ENCODE results near the gene KLRC1. TPM values are rescaled to one million over a fixed set of nuclear protein-coding genes. Genes with fewer than 3 reads are reported as not detected.

The KLRC1 gene
- total and polyA plus RNA-seq, 10 of the 15 experiments (the other 5 are each of a cell fraction or from before 2014, with no cell fraction given) = 0.04 to 0.60 (median 0.23) TPM; not detected in 1

DNA sequence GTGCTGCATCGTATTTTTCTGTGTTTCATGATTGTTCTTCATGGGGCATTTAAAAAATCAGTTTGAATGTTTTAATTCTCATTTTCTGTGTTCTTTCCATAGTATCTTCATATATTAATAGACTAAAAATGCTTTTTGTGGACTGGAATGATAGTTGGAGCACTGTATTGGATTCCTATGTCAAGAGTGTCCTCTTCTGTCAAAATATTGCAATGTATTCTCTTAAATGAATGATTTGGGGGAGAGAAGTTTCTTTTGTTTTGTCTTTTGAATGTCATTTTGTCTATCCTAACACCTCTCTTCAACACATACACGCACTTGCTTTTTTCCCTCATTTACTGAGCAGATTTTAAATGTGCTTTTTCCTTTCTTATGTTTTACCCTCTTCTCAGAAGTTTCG is 47.9 kb upstream of the KLRC1 start (continued):
- TF ChIP-seq, protein P1, sequence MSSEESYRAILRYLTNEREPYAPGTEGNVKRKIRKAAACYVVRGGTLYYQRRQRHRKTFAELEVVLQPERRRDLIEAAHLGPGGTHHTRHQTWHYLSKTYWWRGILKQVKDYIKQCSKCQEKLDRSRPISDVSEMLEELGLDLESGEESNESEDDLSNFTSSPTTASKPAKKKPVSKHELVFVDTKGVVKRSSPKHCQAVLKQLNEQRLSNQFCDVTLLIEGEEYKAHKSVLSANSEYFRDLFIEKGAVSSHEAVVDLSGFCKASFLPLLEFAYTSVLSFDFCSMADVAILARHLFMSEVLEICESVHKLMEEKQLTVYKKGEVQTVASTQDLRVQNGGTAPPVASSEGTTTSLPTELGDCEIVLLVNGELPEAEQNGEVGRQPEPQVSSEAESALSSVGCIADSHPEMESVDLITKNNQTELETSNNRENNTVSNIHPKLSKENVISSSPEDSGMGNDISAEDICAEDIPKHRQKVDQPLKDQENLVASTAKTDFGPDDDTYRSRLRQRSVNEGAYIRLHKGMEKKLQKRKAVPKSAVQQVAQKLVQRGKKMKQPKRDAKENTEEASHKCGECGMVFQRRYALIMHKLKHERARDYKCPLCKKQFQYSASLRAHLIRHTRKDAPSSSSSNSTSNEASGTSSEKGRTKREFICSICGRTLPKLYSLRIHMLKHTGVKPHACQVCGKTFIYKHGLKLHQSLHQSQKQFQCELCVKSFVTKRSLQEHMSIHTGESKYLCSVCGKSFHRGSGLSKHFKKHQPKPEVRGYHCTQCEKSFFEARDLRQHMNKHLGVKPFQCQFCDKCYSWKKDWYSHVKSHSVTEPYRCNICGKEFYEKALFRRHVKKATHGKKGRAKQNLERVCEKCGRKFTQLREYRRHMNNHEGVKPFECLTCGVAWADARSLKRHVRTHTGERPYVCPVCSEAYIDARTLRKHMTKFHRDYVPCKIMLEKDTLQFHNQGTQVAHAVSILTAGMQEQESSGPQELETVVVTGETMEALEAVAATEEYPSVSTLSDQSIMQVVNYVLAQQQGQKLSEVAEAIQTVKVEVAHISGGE (CRISPR knock-in tag; IDR thresholded peaks at IDR 0.05) = no peak
- TF ChIP-seq, protein P2, sequence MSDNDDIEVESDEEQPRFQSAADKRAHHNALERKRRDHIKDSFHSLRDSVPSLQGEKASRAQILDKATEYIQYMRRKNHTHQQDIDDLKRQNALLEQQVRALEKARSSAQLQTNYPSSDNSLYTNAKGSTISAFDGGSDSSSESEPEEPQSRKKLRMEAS (IDR thresholded peaks at IDR 0.05; ENCODE audit: low read depth, low read length) = no peak
- no peak for TF ChIP-seq KDM1A (IDR thresholded peaks at IDR 0.05; ENCODE audit: borderline replicate concordance)
- TF ChIP-seq ZNF217 (IDR thresholded peaks at IDR 0.05) = no peak
- TF ChIP-seq, protein P3, sequence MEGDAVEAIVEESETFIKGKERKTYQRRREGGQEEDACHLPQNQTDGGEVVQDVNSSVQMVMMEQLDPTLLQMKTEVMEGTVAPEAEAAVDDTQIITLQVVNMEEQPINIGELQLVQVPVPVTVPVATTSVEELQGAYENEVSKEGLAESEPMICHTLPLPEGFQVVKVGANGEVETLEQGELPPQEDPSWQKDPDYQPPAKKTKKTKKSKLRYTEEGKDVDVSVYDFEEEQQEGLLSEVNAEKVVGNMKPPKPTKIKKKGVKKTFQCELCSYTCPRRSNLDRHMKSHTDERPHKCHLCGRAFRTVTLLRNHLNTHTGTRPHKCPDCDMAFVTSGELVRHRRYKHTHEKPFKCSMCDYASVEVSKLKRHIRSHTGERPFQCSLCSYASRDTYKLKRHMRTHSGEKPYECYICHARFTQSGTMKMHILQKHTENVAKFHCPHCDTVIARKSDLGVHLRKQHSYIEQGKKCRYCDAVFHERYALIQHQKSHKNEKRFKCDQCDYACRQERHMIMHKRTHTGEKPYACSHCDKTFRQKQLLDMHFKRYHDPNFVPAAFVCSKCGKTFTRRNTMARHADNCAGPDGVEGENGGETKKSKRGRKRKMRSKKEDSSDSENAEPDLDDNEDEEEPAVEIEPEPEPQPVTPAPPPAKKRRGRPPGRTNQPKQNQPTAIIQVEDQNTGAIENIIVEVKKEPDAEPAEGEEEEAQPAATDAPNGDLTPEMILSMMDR (IDR thresholded peaks at IDR 0.05 in 2 of 3, conservative IDR thresholded peaks at IDR 0.05 in 1 of 3; ENCODE audit: control insufficient read depth in 2 of 3, extremely low read depth in 1 of 3, insufficient read depth in 1 of 3, low read depth in 3 of 3, low read length in 3 of 3) = peak in 1 of 3 experiments; percentile 30; a peak in 1 of 6 replicates
- TF ChIP-seq, protein P4, sequence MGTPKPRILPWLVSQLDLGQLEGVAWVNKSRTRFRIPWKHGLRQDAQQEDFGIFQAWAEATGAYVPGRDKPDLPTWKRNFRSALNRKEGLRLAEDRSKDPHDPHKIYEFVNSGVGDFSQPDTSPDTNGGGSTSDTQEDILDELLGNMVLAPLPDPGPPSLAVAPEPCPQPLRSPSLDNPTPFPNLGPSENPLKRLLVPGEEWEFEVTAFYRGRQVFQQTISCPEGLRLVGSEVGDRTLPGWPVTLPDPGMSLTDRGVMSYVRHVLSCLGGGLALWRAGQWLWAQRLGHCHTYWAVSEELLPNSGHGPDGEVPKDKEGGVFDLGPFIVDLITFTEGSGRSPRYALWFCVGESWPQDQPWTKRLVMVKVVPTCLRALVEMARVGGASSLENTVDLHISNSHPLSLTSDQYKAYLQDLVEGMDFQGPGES (IDR thresholded peaks at IDR 0.05) = no peak
- TF ChIP-seq HCFC1 (IDR thresholded peaks at IDR 0.05; ENCODE audit: low read length) = no peak
- no peak for TF ChIP-seq SPI1 (IDR thresholded peaks at IDR 0.05; ENCODE audit: borderline replicate concordance, insufficient read depth, low read depth, low read length)
